HG03108 (cell line): ENCODE data around the gene MCHR2.
"Not testable (repeated sequence)": the region's sequence is repeated elsewhere in the genome, so short reads cannot be mapped to it uniquely, and the experiment has no call there.

ENCODE experiments used
- ATAC-seq: cut with Tn5 transposase; IDR thresholded peaks from one replicate; pipeline ENCODE4 v1.9.1; 2021; ENCODE audit warnings: moderate library complexity; ENCODE audit not compliant: unreplicated experiment

Gene MCHR2, protein sequence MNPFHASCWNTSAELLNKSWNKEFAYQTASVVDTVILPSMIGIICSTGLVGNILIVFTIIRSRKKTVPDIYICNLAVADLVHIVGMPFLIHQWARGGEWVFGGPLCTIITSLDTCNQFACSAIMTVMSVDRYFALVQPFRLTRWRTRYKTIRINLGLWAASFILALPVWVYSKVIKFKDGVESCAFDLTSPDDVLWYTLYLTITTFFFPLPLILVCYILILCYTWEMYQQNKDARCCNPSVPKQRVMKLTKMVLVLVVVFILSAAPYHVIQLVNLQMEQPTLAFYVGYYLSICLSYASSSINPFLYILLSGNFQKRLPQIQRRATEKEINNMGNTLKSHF

DNA sequence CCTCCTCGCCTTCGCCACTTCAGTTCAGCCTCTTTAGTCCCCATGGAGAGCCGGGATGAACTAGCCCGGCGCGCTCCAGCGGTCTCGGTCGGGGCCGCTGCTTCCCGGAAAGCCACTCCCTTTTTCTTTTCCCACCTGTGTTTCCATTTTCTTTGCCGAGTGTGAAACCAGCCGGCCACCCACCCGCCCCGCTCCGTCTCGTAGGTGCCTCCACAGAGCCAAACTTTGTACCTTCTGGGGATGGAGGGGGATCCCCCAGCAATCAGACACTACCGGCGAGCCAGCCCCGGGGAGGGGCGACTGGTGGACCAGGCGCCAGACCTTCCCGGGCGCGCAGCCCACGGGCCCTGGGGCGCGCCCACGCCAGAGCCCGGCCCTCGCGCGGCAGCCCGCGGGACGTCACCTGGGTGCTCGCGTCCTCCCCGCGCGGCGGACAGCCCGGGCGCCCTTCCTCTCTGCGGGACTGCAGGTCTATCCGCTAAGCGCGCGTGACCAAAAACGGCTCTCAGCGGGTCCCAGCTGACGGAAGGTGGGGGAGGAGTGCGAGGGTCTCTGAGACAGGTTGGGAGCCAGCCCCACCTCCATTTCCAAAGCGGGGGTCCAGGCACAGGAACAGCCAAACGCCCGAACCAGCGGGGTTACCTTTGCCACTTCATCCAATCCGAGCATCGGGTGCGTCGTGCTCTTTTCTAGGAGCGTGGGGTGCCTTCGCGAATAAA lies at the start of gene MCHR2:
Gene MCHR2, minus strand, starts transcription at position 691 of the 719 bp plus-strand sequence. CDS start 38,076 bp downstream, outside the sequence.
- no peak for ATAC-seq

DNA sequence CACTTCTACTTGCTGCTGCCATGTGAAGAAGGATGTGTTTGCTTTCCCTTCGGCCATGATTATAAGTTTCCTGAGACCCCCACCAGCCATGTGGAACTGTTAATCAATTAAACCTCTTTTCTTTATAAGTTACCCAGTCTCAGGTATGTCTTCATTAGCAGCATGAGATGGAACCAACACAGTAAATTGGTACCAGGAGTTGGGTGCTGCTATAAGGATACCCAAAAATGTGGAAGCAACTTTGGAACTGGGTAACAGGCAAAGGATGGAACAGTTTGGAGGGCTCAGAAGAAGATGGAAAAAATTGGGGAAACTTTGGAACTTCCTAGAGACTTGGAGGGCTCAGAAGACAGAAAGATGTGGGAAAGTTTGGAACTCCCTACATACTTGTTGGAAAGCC lies 44.5 kb upstream of the MCHR2 start:
- ATAC-seq: not testable (repeated sequence)

GRCh38 chr6:100035873-100036653 lies 42.0 kb upstream of the MCHR2 start:
- peak; percentile 70 for ATAC-seq

GRCh38 chr6:100023798-100024197 lies 29.8 kb upstream of the MCHR2 start:
- ATAC-seq: no peak

DNA sequence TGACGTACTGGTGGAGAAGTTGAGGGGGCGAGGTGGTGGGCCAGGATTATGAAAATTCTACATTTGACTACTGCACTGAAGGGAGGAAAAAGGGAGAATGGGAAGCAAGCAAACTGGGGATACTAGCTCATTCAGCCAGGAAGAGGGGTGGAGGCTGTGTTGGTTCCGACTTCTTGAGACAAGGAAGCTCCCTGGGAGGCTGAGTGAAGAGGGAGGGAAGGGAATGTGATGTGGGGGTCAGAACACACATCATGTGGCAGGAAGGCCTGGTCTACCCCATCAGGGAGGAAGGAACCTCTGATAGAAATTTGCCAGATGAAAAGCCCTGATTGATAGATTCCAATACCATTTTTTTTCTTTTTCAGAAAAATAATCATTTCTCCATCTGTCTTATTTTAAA lies 28.8 kb upstream of the MCHR2 start:
- ATAC-seq: no peak

GRCh38 chr6:100008857-100009256 lies 14.8 kb upstream of the MCHR2 start:
- ATAC-seq: no peak

DNA sequence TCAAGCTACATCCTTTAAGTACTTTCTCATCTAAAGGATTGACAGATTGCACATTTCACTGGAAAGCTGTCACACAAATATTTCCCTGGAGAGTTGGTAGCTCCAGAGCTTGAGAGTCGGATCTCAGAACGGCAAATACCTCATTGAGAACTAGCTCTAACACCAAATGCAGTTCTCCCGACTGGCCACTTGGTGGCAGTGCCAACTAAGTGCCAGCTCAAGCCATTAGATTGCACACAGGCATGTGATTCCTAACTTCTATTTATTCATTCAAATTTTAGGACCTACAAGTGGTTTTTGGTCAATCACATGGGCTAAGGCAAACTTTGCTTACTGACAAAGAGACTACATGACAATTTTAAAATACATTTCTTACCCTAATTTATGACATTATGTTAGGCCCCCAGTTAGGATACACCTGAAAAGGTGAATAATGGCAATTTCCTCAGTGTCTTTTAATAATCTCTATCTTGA lies 7.9 kb upstream of the MCHR2 start:
- ATAC-seq: peak; percentile 92

DNA sequence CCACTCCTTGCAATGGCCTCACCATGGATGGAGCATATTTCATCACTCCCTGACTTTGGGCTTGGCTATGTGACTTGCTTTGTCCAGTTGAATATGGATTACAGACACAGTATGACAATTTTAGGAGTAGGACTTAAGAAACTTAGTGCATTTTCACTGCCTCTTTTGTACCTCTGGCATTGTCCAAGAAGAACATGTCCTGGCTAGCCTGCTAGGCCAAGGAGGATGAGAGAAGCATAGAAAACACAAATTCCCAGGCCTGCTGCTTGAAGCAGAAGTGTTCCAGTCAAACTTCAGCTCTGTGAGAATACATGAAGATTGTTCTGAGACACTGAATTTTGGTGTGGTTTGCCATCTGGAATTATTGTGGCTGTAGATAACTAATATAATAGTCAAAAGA lies 3.1 kb upstream of the MCHR2 start:
- no peak for ATAC-seq

DNA sequence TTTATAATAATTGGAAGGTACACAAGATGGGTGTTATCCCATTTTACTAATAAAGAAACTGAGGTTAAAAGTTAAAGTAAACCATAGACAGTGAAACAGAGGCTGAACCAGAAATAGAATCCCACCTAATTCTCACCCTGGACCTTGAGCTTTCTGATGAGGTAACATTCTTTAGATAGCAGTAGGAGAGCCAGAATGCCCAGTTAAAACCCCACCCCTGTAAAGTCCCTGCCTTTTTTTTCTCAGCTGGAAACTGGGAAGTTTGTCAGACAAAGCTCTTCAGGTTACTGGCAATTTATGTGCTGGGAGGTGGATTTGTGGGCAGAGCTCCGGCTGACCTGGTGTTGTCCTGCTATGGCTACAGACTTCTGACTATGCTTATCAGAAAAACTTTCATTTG lies 1.9 kb upstream of the MCHR2 start:
- ATAC-seq: no peak

DNA sequence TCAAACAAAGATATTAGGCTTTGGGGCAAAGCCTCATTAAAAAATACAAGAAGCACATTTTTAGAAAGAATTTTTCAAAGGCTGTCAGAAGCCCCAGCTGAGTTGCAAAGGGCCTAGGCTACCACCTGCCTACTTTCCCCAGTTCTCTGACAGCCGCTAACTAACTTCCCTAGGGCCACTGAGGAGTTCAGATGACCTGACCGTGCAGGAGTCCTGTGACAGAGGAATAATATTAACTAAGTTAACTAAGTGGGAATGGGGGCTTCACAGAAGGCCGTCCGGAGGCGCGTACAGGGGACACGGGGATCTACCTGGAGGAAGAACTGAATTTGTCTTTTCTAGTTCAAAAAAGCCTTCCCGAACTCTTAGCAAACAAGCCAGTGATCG lies 884 bp downstream of the MCHR2 start:
- no peak for ATAC-seq

GRCh38 chr6:99991955-99992354 lies 2.1 kb downstream of the MCHR2 start:
- no peak for ATAC-seq

GRCh38 chr6:99980741-99981140 lies 13.3 kb downstream of the MCHR2 start:
- ATAC-seq: no peak

- ATAC-seq: no peak
These were observed 14.1 kb downstream of the MCHR2 start for GRCh38 chr6:99979953-99980352.

DNA sequence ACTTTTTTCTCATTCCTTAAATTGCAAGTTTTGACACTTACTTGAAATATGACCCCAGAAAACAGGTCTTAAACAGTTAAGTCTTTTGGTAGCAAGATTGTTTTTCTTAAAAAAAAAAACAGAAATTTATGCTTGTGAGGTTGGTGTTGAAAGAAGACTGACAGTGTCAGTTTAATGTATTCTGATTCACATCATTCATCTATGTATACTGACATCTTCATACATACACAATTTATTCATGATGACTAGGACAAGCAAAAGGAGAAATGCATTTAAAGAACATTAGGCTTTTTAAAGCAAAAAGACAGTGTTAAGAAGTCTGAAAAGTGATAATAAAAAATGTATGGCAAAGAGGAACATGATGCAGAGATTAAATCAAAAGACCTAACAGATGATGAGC lies 27.0 kb downstream of the MCHR2 start:
- ATAC-seq: no peak

- ATAC-seq: no peak
These were observed 34.0 kb downstream of the MCHR2 start for GRCh38 chr6:99960027-99960426.

- no peak for ATAC-seq
These were observed 42.8 kb downstream of the MCHR2 start for GRCh38 chr6:99951016-99951805.

GRCh38 chr6:99946005-99946404 lies 48.0 kb downstream of the MCHR2 start:
- no peak for ATAC-seq

DNA sequence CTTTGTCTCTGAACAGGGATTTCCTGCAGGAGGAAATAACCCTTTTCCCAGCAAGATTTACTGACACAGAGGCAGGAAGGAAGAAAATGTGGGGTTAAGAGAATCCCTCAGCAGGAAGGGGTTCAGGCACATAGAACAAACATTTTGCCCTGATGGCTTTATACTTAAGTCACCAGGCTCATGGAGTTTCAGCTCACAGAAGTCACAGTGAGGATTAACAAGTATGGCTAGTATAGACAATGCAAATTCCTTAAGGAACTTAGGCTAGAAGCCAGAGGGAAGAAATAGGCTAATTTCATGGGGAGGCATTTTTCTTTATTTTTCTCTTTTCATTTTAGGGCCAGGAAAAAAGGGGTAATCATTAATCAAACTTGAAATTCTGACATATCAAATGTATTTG lies 50.2 kb downstream of the MCHR2 start:
- no peak for ATAC-seq

- ATAC-seq: no peak
These were observed 53.4 kb downstream of the MCHR2 start for GRCh38 chr6:99940582-99940981.

GRCh38 chr6:99933129-99933528 lies 60.9 kb downstream of the MCHR2 start:
- ATAC-seq: no peak

GRCh38 chr6:99912657-99913056 lies 81.4 kb downstream of the MCHR2 start:
- ATAC-seq: no peak
